HepG2 (cell line): Measurements from ENCODE around the gene WARS2. TPM values are rescaled to one million over a fixed set of nuclear protein-coding genes. Genes with fewer than 3 reads are reported as not detected.

Source experiments
- ATAC-seq: fragments of 200-7000 bp; cut with Tn5 transposase; 3 replicates; pipeline ENCODE4 v1.9.1; 2020; ENCODE audit warnings: mild to moderate bottlenecking, moderate library complexity
- BruUV-seq: library from RNA; stranded (reverse); fragments of 400-500 nt; replicated peaks from 2 replicates; lab custom pipeline; 2021; lab: Mats Ljungman, UMichigan
- CTCF ChIA-PET: fragments of 300-600 bp; formaldehyde crosslinking; extraction: SDS; loops from one replicate; lab custom pipeline; 2021; ENCODE audit warnings: low total read pairs, inconsistent platforms, low intra/inter-chr PET ratio; lab: Yijun Ruan, JAX
- POLR2A ChIA-PET: fragments of 350-600 bp; sonication (Branson Sonifier 250); formaldehyde crosslinking; loops from one replicate; lab custom pipeline; 2020; ENCODE audit warnings: antibody characterized with exemption, inconsistent platforms; lab: Yijun Ruan, JAX
- DNase-seq: peaks from one replicate; pipeline ENCODE4 v3.0.0-alpha.2; 2015; ENCODE audit warnings: low spot score
- FAIRE-seq: peaks from 3 replicates; lab custom pipeline; 2011; peaks lifted over from hg19 to GRCh38; lab: Jason Lieb, UNC
- H2AFZ ChIP-seq: one replicate; pipeline ENCODE4 v1.6.1; 2011; ENCODE audit warnings: low read length, inconsistent platforms
- H3K27ac ChIP-seq: fragments of 300-600 bp; 3 replicates; pipeline ENCODE4 v1.8.0; 2011; ENCODE audit warnings: mixed run types, mild to moderate bottlenecking, mixed read lengths, low read length, inconsistent platforms; ENCODE audit not compliant: insufficient read depth; ENCODE audit errors: extremely low read length
- H3K27me3 ChIP-seq, 2 experiments: fragments of 200-600 bp in 1 of 2; 2 replicates in 1 of 2; 3 replicates in 1 of 2; pipeline versions ENCODE4 v1.6.0 to v1.8.0; 2011; ENCODE audit warnings: low read length in 2 of 2, mild to moderate bottlenecking in 2 of 2, moderate library complexity in 2 of 2, inconsistent platforms in 1 of 2; ENCODE audit not compliant: insufficient read depth in 2 of 2, control insufficient read depth in 1 of 2
- H3K36me3 ChIP-seq, 2 experiments: fragments of 200-600 bp in 1 of 2; replicated peaks in 1 of 2; 2 replicates in 1 of 2; 3 replicates in 1 of 2; pipeline versions ENCODE4 v1.5.1 to v1.8.0; 2011; ENCODE audit warnings: low read length in 2 of 2, inconsistent platforms in 1 of 2; ENCODE audit not compliant: insufficient read depth in 2 of 2, control insufficient read depth in 1 of 2
- H3K4me1 ChIP-seq: 2 replicates; pipeline ENCODE4 v1.5.1; 2012; ENCODE audit warnings: low read length, inconsistent platforms; ENCODE audit not compliant: insufficient read depth
- H3K4me2 ChIP-seq: 2 replicates; pipeline ENCODE4 v1.6.0; 2011; ENCODE audit warnings: low read depth, low read length, inconsistent platforms
- H3K4me3 ChIP-seq, 3 experiments: fragments of 200-600 bp in 1 of 3; sonication (generic), shearing (Covaris generic) in 1 of 3; replicated peaks in 1 of 3; 2 replicates each; pipeline ENCODE4 v1.5.1; 2011 to 2016; ENCODE audit warnings: low read length in 3 of 3, inconsistent platforms in 2 of 3, low read depth in 2 of 3, mild to moderate bottlenecking in 2 of 3, control low read depth in 1 of 3, mixed read lengths in 1 of 3; ENCODE audit not compliant: insufficient read depth in 1 of 3
- H3K79me2 ChIP-seq: one replicate; pipeline ENCODE4 v1.6.1; 2011; ENCODE audit warnings: low read length, inconsistent platforms; ENCODE audit not compliant: insufficient read depth
- H3K9ac ChIP-seq: 2 replicates; pipeline ENCODE4 v1.6.0; 2011; ENCODE audit warnings: mild to moderate bottlenecking, low read depth, low read length, inconsistent platforms; ENCODE audit not compliant: insufficient read depth
- H3K9me3 ChIP-seq: 2 replicates; pipeline ENCODE4 v1.5.1; 2012; ENCODE audit warnings: mild to moderate bottlenecking, low read length
- H4K20me1 ChIP-seq: 2 replicates; pipeline ENCODE4 v1.6.0; 2011; ENCODE audit warnings: inconsistent platforms, mild to moderate bottlenecking, low read length, moderate library complexity; ENCODE audit not compliant: insufficient read depth
- NFE2L2 ChIP-seq: fragments of 150-350 bp; IDR thresholded peaks from 2 replicates; pipeline ENCODE4 v1.6.1; 2014; ENCODE audit warnings: low read length
- PAWR ChIP-seq: sonication (generic); formaldehyde crosslinking; IDR thresholded peaks from 2 replicates; pipeline ENCODE4 v1.4.0; 2020; ENCODE audit warnings: missing genetic modification reagents, mild to moderate bottlenecking, borderline replicate concordance
- ZFP82 ChIP-seq: sonication (generic); formaldehyde crosslinking; IDR thresholded peaks from 2 replicates; pipeline ENCODE4 v1.5.1; 2020; ENCODE audit warnings: mild to moderate bottlenecking, missing genetic modification reagents, borderline replicate concordance
- ZNF17 ChIP-seq: sonication (generic); formaldehyde crosslinking; IDR thresholded peaks from 2 replicates; pipeline ENCODE4 v1.5.0; 2020; ENCODE audit warnings: mild to moderate bottlenecking, missing genetic modification reagents
- ZNF782 ChIP-seq: sonication (generic); formaldehyde crosslinking; IDR thresholded peaks from 2 replicates; pipeline ENCODE4 v1.4.0; 2020; ENCODE audit warnings: missing genetic modification reagents, mild to moderate bottlenecking, borderline replicate concordance
- WGBS: methylation state at CpG from one replicate; pipeline ENCODE4 v1.1.6; 2017; ENCODE audit warnings: low lambda C conversion rate; 5-methylcytosine and 5-hydroxymethylcytosine counted together
- in situ Hi-C: cut with HindIII; loops from 2 replicates; pipeline ENCODE4 v1.10.0; 2017; ENCODE audit warnings: low pct_unique_long_range_greater_than_20kb; ENCODE audit not compliant: extremely low pct_ligation_motif_present
- intact Hi-C: fragments of 100-400 bp; cut with micrococcal nuclease; formaldehyde crosslinking; loops from one replicate; pipeline ENCODE4 v1.10.0; 2022; ENCODE audit not compliant: unreplicated experiment
- polyA plus RNA-seq, 8 experiments: library from polyadenylated mRNA; depleted of rRNA in 3 of 8; stranded (reverse) in 7 of 8; unstranded in 1 of 8; fragments of >200 nt; fragmentation: Illumina TruSeq in 4 of 8; extraction: Trizol in 4 of 8; gene quantifications; 2 replicates each; pipeline versions ENCODE4 v1.2.1 to v1.2.3, GENCODE V29; 2011 to 2016; ENCODE audit warnings: low read depth in 4 of 8, missing spikeins in 1 of 8, mixed read lengths in 1 of 8; ENCODE audit not compliant: insufficient read depth in 1 of 8
- total RNA-seq, 5 experiments: library from RNA; depleted of rRNA; stranded (reverse); fragments of >200 nt; fragmentation: Illumina TruSeq; extraction: Trizol; gene quantifications; 2 replicates each; pipeline ENCODE4 v1.2.3, GENCODE V29; 2016; ENCODE audit warnings: low read depth in 1 of 5
- TF ChIP-seq, protein P1 (sequence below): sonication (generic); formaldehyde crosslinking; IDR thresholded peaks from 2 replicates; pipeline ENCODE4 v1.4.0; 2020; ENCODE audit warnings: missing genetic modification reagents, borderline replicate concordance
- TF ChIP-seq, protein P2 (sequence below): sonication (generic); formaldehyde crosslinking; IDR thresholded peaks from 2 replicates; pipeline ENCODE4 v1.4.0; 2020; ENCODE audit warnings: mild to moderate bottlenecking, low read depth, missing genetic modification reagents
- TF ChIP-seq, protein P3 (sequence below): sonication (generic); formaldehyde crosslinking; conservative IDR thresholded peaks from 2 replicates; pipeline ENCODE4 v1.4.0; 2020; ENCODE audit warnings: missing genetic modification reagents
- TF ChIP-seq, protein P4 (sequence below): sonication (generic); formaldehyde crosslinking; IDR thresholded peaks from 2 replicates; pipeline ENCODE4 v1.8.0; 2022; ENCODE audit warnings: missing genetic modification reagents, low read depth, mild to moderate bottlenecking, borderline replicate concordance
- TF ChIP-seq, protein P5 (sequence below): sonication (generic); formaldehyde crosslinking; IDR thresholded peaks from 2 replicates; pipeline ENCODE4 v1.9.0; 2021; ENCODE audit warnings: missing genetic modification reagents, borderline replicate concordance

Gene WARS2
- total and polyA plus RNA-seq, 2 of the 13 experiments (the other 11 are each of a cell fraction or from before 2014, with no cell fraction given): 12.4 to 18.8 TPM

DNA sequence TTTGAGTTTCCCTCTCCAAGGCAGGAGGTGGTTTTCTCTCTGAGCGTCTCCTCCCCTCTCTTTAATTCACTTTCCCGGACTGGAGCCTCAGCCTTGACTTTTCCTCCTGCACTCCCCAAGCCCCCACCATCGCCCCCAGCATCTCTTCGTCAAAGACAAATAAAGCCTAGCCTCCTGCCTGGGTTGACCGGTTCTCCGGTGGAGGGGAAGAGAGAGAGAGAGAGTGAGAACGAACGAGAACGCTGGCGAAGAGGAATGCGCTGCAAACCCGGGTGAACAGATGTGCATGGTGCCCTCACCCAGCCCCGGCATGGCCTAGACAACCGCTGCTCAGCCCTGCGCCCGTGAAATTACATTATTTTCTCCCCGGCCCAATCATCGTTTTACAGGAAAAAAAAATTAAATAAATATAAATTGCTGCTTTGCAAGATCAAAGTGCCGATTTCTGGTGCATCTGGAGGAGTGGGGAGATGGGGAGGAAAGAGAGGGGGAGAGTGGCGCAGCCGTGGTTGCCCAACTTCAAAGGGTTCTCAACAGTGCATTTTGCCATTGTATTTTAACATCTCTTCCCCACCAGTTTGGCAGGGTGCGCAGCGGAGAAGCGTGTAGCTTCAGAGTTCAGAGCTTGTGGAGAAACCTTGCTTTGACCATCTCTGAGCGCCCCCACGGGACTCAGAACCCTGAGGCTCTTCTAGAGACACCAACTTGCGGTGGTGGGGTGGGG lies 140.9 kb downstream of the WARS2 start (continued):
- TF ChIP-seq, protein P1, sequence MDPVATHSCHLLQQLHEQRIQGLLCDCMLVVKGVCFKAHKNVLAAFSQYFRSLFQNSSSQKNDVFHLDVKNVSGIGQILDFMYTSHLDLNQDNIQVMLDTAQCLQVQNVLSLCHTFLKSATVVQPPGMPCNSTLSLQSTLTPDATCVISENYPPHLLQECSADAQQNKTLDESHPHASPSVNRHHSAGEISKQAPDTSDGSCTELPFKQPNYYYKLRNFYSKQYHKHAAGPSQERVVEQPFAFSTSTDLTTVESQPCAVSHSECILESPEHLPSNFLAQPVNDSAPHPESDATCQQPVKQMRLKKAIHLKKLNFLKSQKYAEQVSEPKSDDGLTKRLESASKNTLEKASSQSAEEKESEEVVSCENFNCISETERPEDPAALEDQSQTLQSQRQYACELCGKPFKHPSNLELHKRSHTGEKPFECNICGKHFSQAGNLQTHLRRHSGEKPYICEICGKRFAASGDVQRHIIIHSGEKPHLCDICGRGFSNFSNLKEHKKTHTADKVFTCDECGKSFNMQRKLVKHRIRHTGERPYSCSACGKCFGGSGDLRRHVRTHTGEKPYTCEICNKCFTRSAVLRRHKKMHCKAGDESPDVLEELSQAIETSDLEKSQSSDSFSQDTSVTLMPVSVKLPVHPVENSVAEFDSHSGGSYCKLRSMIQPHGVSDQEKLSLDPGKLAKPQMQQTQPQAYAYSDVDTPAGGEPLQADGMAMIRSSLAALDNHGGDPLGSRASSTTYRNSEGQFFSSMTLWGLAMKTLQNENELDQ (CRISPR knock-in tag): no peak
- TF ChIP-seq ZNF782 (CRISPR knock-in tag): no peak
- no peak for TF ChIP-seq ZNF17

DNA sequence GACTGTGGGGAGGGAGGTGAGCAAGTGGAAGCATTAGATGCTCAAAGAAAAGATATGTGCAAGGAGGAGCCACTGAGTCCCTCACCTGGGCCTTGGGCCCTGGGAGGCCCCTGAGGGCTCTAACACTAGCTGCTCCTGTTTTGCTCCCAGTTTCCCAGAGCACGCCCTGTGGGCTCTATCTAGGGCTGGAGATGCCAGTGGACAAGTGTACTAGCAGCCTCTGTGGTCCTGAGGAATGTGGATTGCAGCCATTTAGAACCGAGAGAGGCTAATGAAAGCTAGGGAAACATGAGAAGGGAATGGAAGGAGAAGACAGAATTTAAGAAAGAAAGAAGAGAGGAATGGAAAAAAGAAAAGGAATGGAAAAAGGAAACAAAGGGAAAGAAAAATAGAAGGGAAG lies 142.3 kb downstream of the WARS2 start:
- Histone ChIP-seq H3K27me3 (no peaks in the 10 kb centered on the region; a peak in 1 of 5 replicates), H3K27ac (no peak overlapping the region), H3K4me2 (no peak overlapping the region), H3K36me3 (no peaks in the 10 kb centered on the region), H3K79me2 (no peaks in the 10 kb centered on the region), H4K20me1 (no peaks in the 10 kb centered on the region), H2AFZ (no peak overlapping the region), H3K4me3 (no peak overlapping the region), H3K4me1 (no peaks in the 10 kb centered on the region), H3K9me3 (no peaks in the 10 kb centered on the region), H3K9ac (no peak overlapping the region)
- WGBS: 59% methylated on average over 2 of the region's 2 CpGs
- ChIA-PET POLR2A (no interaction called here), CTCF (no interaction called here)
- in situ Hi-C loops (no loop called here), intact Hi-C loops (no loop called here)
- no TSS peak for BruUV-seq
- ATAC-seq (no peak), FAIRE-seq (no peak), DNase-seq (no peak)
- TF ChIP-seq, protein P2, sequence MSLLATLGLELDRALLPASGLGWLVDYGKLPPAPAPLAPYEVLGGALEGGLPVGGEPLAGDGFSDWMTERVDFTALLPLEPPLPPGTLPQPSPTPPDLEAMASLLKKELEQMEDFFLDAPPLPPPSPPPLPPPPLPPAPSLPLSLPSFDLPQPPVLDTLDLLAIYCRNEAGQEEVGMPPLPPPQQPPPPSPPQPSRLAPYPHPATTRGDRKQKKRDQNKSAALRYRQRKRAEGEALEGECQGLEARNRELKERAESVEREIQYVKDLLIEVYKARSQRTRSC (CRISPR knock-in tag): no peak
- TF ChIP-seq, protein P3, sequence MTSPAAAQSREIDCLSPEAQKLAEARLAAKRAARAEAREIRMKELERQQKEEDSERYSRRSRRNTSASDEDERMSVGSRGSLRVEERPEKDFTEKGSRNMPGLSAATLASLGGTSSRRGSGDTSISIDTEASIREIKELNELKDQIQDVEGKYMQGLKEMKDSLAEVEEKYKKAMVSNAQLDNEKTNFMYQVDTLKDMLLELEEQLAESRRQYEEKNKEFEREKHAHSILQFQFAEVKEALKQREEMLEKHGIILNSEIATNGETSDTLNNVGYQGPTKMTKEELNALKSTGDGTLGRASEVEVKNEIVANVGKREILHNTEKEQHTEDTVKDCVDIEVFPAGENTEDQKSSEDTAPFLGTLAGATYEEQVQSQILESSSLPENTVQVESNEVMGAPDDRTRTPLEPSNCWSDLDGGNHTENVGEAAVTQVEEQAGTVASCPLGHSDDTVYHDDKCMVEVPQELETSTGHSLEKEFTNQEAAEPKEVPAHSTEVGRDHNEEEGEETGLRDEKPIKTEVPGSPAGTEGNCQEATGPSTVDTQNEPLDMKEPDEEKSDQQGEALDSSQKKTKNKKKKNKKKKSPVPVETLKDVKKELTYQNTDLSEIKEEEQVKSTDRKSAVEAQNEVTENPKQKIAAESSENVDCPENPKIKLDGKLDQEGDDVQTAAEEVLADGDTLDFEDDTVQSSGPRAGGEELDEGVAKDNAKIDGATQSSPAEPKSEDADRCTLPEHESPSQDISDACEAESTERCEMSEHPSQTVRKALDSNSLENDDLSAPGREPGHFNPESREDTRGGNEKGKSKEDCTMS (CRISPR knock-in tag): no peak
- TF ChIP-seq PAWR (CRISPR knock-in tag) (no peak), NFE2L2 (no peak), ZFP82 (CRISPR knock-in tag) (no peak)
- TF ChIP-seq, protein P4, sequence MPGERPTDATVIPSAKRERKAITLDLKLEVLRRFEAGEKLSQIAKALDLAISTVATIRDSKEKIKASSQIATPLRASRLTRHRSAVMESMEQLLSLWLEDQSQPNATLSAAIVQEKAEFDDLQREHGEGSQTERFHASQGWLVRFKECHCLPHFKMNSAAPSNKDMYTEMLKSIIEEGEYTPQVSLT (CRISPR knock-in tag): no peak
- TF ChIP-seq, protein P5, sequence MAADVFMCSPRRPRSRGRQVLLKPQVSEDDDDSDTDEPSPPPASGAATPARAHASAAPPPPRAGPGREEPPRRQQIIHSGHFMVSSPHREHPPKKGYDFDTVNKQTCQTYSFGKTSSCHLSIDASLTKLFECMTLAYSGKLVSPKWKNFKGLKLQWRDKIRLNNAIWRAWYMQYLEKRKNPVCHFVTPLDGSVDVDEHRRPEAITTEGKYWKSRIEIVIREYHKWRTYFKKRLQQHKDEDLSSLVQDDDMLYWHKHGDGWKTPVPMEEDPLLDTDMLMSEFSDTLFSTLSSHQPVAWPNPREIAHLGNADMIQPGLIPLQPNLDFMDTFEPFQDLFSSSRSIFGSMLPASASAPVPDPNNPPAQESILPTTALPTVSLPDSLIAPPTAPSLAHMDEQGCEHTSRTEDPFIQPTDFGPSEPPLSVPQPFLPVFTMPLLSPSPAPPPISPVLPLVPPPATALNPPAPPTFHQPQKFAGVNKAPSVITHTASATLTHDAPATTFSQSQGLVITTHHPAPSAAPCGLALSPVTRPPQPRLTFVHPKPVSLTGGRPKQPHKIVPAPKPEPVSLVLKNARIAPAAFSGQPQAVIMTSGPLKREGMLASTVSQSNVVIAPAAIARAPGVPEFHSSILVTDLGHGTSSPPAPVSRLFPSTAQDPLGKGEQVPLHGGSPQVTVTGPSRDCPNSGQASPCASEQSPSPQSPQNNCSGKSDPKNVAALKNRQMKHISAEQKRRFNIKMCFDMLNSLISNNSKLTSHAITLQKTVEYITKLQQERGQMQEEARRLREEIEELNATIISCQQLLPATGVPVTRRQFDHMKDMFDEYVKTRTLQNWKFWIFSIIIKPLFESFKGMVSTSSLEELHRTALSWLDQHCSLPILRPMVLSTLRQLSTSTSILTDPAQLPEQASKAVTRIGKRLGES (CRISPR knock-in tag): no peak
